Common myeloid progenitor, CD34-positive (primary cell): ENCODE measurements around the gene FRG2. TPM values are rescaled to one million over a fixed set of nuclear protein-coding genes. Genes with fewer than 3 reads are reported as not detected.
"Not testable (repeated sequence)": the region's sequence is repeated elsewhere in the genome, so short reads cannot be mapped to it uniquely, and the experiment has no call there.

Source experiments
- CTCF ChIA-PET: fragments of 350-600 bp; sonication (Branson Sonifier 250); formaldehyde crosslinking; loops from one replicate; lab custom pipeline; 2021; ENCODE audit warnings: antibody characterized with exemption; lab: Charles Lee
- POLR2A ChIA-PET: fragments of 350-600 bp; sonication (Branson Sonifier 250); formaldehyde crosslinking; loops from one replicate; lab custom pipeline; 2021; ENCODE audit warnings: antibody characterized with exemption; lab: Charles Lee
- DNase-seq, 3 donors: peaks; one replicate each; pipeline versions ENCODE4 v3.0.0 to v3.0.0-alpha.2; 2013
- H3K27ac ChIP-seq, 2 experiments: 1 replicate in 1 of 2; 2 replicates in 1 of 2; pipeline ENCODE4 v1.7.0; 2013; ENCODE audit warnings: inconsistent platforms in 2 of 2, low read length in 2 of 2, mild to moderate bottlenecking in 2 of 2, low read depth in 1 of 2, moderate library complexity in 1 of 2; ENCODE audit not compliant: severe bottlenecking in 2 of 2, insufficient read depth in 1 of 2, poor library complexity in 1 of 2
- H3K27me3 ChIP-seq, 5 experiments: replicated peaks in 2 of 5; 1 replicate in 3 of 5; 2 replicates in 2 of 5; pipeline versions ENCODE4 v1.6.1 to v1.7.0; 2013; ENCODE audit warnings: low read length in 4 of 5, mild to moderate bottlenecking in 2 of 5, moderate library complexity in 2 of 5, inconsistent platforms in 1 of 5; ENCODE audit not compliant: insufficient read depth in 5 of 5, control insufficient read depth in 4 of 5
- H3K36me3 ChIP-seq, 4 experiments: 1 replicate in 2 of 4; 2 replicates in 2 of 4; pipeline versions ENCODE4 v1.6.1 to v1.7.0; 2013; ENCODE audit warnings: low read length in 3 of 4, control low read depth in 1 of 4, mild to moderate bottlenecking in 1 of 4; ENCODE audit not compliant: control insufficient read depth in 4 of 4, insufficient read depth in 4 of 4
- H3K4me1 ChIP-seq, 4 experiments: 1 replicate in 3 of 4; 2 replicates in 1 of 4; pipeline versions ENCODE4 v1.6.1 to v1.7.1; 2013; ENCODE audit warnings: low read length in 3 of 4, mild to moderate bottlenecking in 3 of 4, control low read depth in 1 of 4, inconsistent platforms in 1 of 4, moderate library complexity in 1 of 4; ENCODE audit not compliant: control insufficient read depth in 4 of 4, insufficient read depth in 4 of 4; ENCODE audit errors: control extremely low read depth in 1 of 4
- H3K4me3 ChIP-seq, 7 experiments: 1 replicate in 4 of 7; 2 replicates in 3 of 7; pipeline versions ENCODE4 v1.5.1 to v1.7.0; 2013; ENCODE audit warnings: mild to moderate bottlenecking in 7 of 7, low read length in 6 of 7, moderate library complexity in 6 of 7, inconsistent platforms in 2 of 7, low read depth in 2 of 7, control low read depth in 1 of 7; ENCODE audit not compliant: insufficient read depth in 4 of 7, control insufficient read depth in 1 of 7; ENCODE audit errors: extremely low read depth in 1 of 7
- H3K9me3 ChIP-seq, 5 experiments: 1 replicate in 4 of 5; 2 replicates in 1 of 5; pipeline versions ENCODE4 v1.6.1 to v1.7.1; 2013; ENCODE audit warnings: low read length in 4 of 5, mild to moderate bottlenecking in 2 of 5, inconsistent platforms in 1 of 5, low read depth in 1 of 5, moderate library complexity in 1 of 5; ENCODE audit not compliant: control insufficient read depth in 4 of 5, insufficient read depth in 2 of 5; ENCODE audit errors: control extremely low read depth in 1 of 5
- WGBS: methylation state at CpG from one replicate; pipeline ENCODE4 v1.1.5; 2013; ENCODE audit not compliant: insufficient coverage; 5-methylcytosine and 5-hydroxymethylcytosine counted together
- polyA plus RNA-seq: library from polyadenylated mRNA; unstranded; fragments of 120-200 nt; gene quantifications from one replicate; pipeline ENCODE4 v1.2.1, GENCODE V29; 2013

Gene FRG2
- polyA plus RNA-seq = not detected

DNA sequence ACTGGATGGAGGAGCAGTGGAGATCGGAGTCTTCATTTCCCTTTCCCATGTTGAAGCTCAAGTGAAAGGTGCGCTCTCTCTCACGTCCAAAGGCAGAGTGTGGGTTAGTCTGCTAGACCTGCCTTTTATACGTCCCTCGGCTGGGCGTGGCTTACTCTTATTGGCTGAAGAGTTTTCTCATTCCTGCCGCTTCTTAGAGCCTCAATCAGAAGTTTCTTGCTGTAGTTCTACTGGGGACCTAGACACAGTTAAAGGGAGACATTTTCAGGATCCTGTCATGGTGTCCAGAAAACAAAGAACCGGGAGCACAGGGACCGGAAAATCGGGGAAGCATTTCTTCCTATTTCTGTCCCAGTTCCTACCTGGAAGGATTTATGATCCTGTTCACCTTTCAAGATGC, at the start of gene FRG2:
Gene FRG2, minus strand, starts transcription at position 101 of the 400 bp plus-strand sequence. Its CDS starts 52 bp downstream, at position 49.
- DNase-seq, POLR2A ChIA-PET, H3K9me3 ChIP-seq, H3K27ac ChIP-seq, CTCF ChIA-PET, H3K36me3 ChIP-seq, H3K4me1 ChIP-seq, H3K4me3 ChIP-seq: not testable (repeated sequence)
- no CpG with 5 or more reads among the region's 10 CpGs for WGBS
- H3K27me3 ChIP-seq = peaks cover 0 to 12% (median 3%) of the 10 kb centered on the region in 5 experiments

- POLR2A ChIA-PET = not testable (repeated sequence)
Observed at GRCh38 chr4:190068351-190068750, 41.3 kb upstream of the FRG2 start.

DNA sequence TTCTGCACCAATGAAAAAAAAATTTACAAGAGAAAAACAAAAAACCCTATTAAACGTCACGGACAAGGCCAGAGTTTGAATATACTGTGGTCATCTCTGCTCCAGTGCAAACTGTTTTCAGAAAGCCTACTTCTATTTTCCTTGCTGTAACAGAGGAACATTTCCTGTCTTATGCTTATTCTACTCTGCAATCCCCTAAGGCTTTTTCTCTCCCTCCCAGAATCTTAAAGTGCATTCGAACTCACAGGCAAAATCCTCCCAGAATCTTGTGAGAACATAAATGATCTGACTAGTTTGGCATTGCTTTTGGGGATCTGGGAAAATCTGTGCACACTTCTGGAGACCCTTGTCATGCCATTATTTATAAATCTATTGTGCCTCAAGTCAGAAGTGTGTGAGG, 37.7 kb upstream of the FRG2 start:
- H3K27ac ChIP-seq, H3K9me3 ChIP-seq, POLR2A ChIA-PET, DNase-seq, H3K36me3 ChIP-seq, H3K4me3 ChIP-seq, CTCF ChIA-PET, H3K27me3 ChIP-seq, H3K4me1 ChIP-seq: not testable (repeated sequence)
- no CpG with 5 or more reads among the region's 3 CpGs for WGBS

More at GRCh38 chr4:190068351-190068750, 41.3 kb upstream of the FRG2 start:
- H3K27ac ChIP-seq, H3K4me1 ChIP-seq, DNase-seq, H3K36me3 ChIP-seq, H3K27me3 ChIP-seq, H3K9me3 ChIP-seq, CTCF ChIA-PET, H3K4me3 ChIP-seq: not testable (repeated sequence)
- 73% methylated on average over 37 of the region's 45 CpGs for WGBS

DNA sequence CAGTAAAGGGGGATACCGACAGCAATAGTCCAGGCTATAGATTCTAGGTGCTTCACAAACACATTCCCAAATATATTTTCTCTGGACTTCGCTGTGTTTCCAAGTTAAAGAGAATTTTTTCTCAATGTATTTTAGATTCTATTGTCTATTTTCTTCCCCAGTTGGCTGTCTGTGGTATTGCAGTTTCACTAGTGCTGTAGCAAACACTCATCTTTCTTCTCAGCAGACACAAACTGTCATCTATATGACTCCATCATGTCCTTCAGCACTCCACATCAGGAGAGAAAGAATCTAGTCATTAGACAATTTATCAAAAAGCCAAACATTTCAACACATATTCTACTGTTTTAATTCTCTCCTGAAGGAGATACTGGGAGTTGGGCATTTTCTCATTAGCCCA, 37.3 kb upstream of the FRG2 start, which contains the start of gene DBET:
Gene DBET, plus strand, starts transcription at position 161 of the 400 bp plus-strand sequence.
- H3K4me3 ChIP-seq, DNase-seq, CTCF ChIA-PET, H3K27me3 ChIP-seq, H3K4me1 ChIP-seq, POLR2A ChIA-PET, H3K27ac ChIP-seq, H3K9me3 ChIP-seq, H3K36me3 ChIP-seq: not testable (repeated sequence)
- WGBS = no CpG with 5 or more reads among the region's 2 CpGs

GRCh38 chr4:190058997-190059396, 31.9 kb upstream of the FRG2 start:
- H3K27me3 ChIP-seq, CTCF ChIA-PET, POLR2A ChIA-PET, H3K27ac ChIP-seq, DNase-seq, H3K36me3 ChIP-seq, H3K4me1 ChIP-seq, H3K9me3 ChIP-seq, H3K4me3 ChIP-seq: not testable (repeated sequence)
- no CpG with 5 or more reads among the region's 4 CpGs for WGBS

- POLR2A ChIA-PET, H3K4me1 ChIP-seq, H3K27me3 ChIP-seq, H3K4me3 ChIP-seq, DNase-seq, H3K9me3 ChIP-seq, H3K27ac ChIP-seq, H3K36me3 ChIP-seq, CTCF ChIA-PET: not testable (repeated sequence)
- whole genome bisulfite sequencing = no CpG with 5 or more reads among the region's 28 CpGs
Observed at GRCh38 chr4:190049378-190050239, 22.6 kb upstream of the FRG2 start.

- DNase-seq, H3K27me3 ChIP-seq, H3K4me1 ChIP-seq, H3K4me3 ChIP-seq, POLR2A ChIA-PET, H3K36me3 ChIP-seq, H3K9me3 ChIP-seq, CTCF ChIA-PET, H3K27ac ChIP-seq: not testable (repeated sequence)
- no CpG with 5 or more reads among the region's 12 CpGs for WGBS
Observed at GRCh38 chr4:190047627-190048026, 20.6 kb upstream of the FRG2 start.
